Uterus (tissue), 2 donors: ENCODE results near the gene DMD.

ENCODE experiments used
- CTCF ChIP-seq, 4 experiments: fragments of 200-600 bp in 2 of 4; fragments of 450-650 bp in 2 of 4; sonication (generic) in 2 of 4; IDR thresholded peaks; one replicate each; pipeline ENCODE4 v1.5.1; 2016 to 2019; ENCODE audit warnings: antibody characterized with exemption in 4 of 4, mild to moderate bottlenecking in 2 of 4, moderate library complexity in 1 of 4
- POLR2A ChIP-seq, 2 donors: fragments of 450-650 bp; IDR thresholded peaks; one replicate each; pipeline ENCODE4 v1.6.1; 2016; ENCODE audit warnings: antibody characterized with exemption in 2 of 2, mild to moderate bottlenecking in 1 of 2, moderate library complexity in 1 of 2

- TF ChIP-seq POLR2A (IDR thresholded peaks at IDR 0.05): no peak
- TF ChIP-seq CTCF (IDR thresholded peaks at IDR 0.05): no peak
Measured at GRCh38 chrX:31429915-31430314, 1781.4 kb downstream of the DMD start.
